HEK293 (cell line): Measurements from ENCODE around the gene FCHSD1.

Source experiments
- REPIN1 ChIP-seq: fragments of 450-650 bp; formaldehyde crosslinking; IDR thresholded peaks from 2 replicates; pipeline ENCODE4 v1.5.1; 2017; ENCODE audit warnings: missing biosample characterization, missing genetic modification characterization, low read depth
- TCF7L2 ChIP-seq: IDR thresholded peaks from 2 replicates; pipeline ENCODE4 v1.6.1; 2011; ENCODE audit warnings: low read depth, mild to moderate bottlenecking, inconsistent platforms, low read length, moderate library complexity, borderline replicate concordance
- YY1 ChIP-seq: fragments of 450-650 bp; formaldehyde crosslinking; IDR thresholded peaks from 2 replicates; pipeline ENCODE4 v1.5.1; 2018; ENCODE audit warnings: missing biosample characterization, missing genetic modification characterization
- YY2 ChIP-seq: fragments of 450-650 bp; formaldehyde crosslinking; IDR thresholded peaks from 2 replicates; pipeline ENCODE4 v1.5.1; 2016; ENCODE audit warnings: missing biosample characterization, missing genetic modification characterization
- ZBTB48 ChIP-seq: fragments of 450-650 bp; formaldehyde crosslinking; IDR thresholded peaks from 2 replicates; pipeline ENCODE4 v1.5.1; 2016; ENCODE audit warnings: missing biosample characterization, missing genetic modification characterization
- ZNF239 ChIP-seq: fragments of 450-650 bp; formaldehyde crosslinking; IDR thresholded peaks from 2 replicates; pipeline ENCODE4 v1.5.1; 2016; ENCODE audit warnings: missing biosample characterization, missing genetic modification characterization
- ZNF24 ChIP-seq: fragments of 450-650 bp; formaldehyde crosslinking; IDR thresholded peaks from 2 replicates; pipeline ENCODE4 v1.5.1; 2016; ENCODE audit warnings: missing biosample characterization, missing genetic modification characterization
- ZNF558 ChIP-seq: fragments of 450-650 bp; formaldehyde crosslinking; IDR thresholded peaks from 2 replicates; pipeline ENCODE4 v1.5.1; 2016; ENCODE audit warnings: missing biosample characterization, missing genetic modification characterization
- ZNF561 ChIP-seq: fragments of 450-650 bp; IDR thresholded peaks from 2 replicates; pipeline ENCODE4 v1.5.1; 2018; ENCODE audit warnings: missing biosample characterization, missing genetic modification characterization, borderline replicate concordance
- TF ChIP-seq, protein P1 (sequence below): fragments of 450-650 bp; formaldehyde crosslinking; IDR thresholded peaks from 2 replicates; pipeline ENCODE4 v1.5.1; 2016; ENCODE audit warnings: missing biosample characterization, missing genetic modification characterization
- TF ChIP-seq, protein P2 (sequence below): fragments of 450-650 bp; formaldehyde crosslinking; IDR thresholded peaks from 2 replicates; pipeline ENCODE4 v1.5.1; 2017; ENCODE audit warnings: missing biosample characterization, missing genetic modification characterization
- TF ChIP-seq, protein P3 (sequence below): fragments of 450-650 bp; formaldehyde crosslinking; IDR thresholded peaks from 2 replicates; pipeline ENCODE4 v1.5.1; 2016; ENCODE audit warnings: missing biosample characterization, missing genetic modification characterization
- TF ChIP-seq, protein P4 (sequence below): fragments of 450-650 bp; formaldehyde crosslinking; IDR thresholded peaks from 2 replicates; pipeline ENCODE4 v1.5.1; 2016; ENCODE audit warnings: missing biosample characterization, missing genetic modification characterization, low read depth

DNA sequence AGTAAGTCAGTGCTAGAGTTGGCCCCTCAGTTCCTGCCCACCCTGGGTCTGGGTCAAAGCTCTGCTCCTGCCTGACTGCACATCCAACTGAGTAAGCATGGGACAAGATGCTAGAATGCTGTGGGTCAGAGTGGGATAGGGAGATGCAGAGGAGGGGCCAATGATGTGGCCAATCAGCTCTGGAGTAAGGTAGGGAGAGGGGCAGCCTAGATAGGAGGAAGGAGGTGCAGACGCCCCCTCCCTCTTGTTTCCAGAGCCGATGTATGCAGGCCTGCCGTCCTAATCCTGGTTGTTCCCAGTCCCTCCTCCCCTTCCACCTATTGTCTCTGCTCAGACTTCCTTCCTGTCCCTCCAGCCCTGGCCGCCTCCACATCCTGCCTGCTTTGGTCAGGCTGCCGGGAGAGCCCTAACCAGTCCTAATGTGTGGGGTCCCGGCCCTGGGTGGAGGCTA is 29.6 kb upstream of the FCHSD1 start:
- TF ChIP-seq REPIN1 (tag by site-specific recombination) = no peak
- TF ChIP-seq, protein P1, sequence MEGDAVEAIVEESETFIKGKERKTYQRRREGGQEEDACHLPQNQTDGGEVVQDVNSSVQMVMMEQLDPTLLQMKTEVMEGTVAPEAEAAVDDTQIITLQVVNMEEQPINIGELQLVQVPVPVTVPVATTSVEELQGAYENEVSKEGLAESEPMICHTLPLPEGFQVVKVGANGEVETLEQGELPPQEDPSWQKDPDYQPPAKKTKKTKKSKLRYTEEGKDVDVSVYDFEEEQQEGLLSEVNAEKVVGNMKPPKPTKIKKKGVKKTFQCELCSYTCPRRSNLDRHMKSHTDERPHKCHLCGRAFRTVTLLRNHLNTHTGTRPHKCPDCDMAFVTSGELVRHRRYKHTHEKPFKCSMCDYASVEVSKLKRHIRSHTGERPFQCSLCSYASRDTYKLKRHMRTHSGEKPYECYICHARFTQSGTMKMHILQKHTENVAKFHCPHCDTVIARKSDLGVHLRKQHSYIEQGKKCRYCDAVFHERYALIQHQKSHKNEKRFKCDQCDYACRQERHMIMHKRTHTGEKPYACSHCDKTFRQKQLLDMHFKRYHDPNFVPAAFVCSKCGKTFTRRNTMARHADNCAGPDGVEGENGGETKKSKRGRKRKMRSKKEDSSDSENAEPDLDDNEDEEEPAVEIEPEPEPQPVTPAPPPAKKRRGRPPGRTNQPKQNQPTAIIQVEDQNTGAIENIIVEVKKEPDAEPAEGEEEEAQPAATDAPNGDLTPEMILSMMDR (tag by site-specific recombination) = no peak
- TF ChIP-seq, protein P2, sequence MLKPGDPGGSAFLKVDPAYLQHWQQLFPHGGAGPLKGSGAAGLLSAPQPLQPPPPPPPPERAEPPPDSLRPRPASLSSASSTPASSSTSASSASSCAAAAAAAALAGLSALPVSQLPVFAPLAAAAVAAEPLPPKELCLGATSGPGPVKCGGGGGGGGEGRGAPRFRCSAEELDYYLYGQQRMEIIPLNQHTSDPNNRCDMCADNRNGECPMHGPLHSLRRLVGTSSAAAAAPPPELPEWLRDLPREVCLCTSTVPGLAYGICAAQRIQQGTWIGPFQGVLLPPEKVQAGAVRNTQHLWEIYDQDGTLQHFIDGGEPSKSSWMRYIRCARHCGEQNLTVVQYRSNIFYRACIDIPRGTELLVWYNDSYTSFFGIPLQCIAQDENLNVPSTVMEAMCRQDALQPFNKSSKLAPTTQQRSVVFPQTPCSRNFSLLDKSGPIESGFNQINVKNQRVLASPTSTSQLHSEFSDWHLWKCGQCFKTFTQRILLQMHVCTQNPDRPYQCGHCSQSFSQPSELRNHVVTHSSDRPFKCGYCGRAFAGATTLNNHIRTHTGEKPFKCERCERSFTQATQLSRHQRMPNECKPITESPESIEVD = no peak
- TF ChIP-seq TCF7L2 = no peak
- no peak for TF ChIP-seq ZNF239 (tag by site-specific recombination)
- no peak for TF ChIP-seq YY2 (tag by site-specific recombination)
- TF ChIP-seq, protein P3, sequence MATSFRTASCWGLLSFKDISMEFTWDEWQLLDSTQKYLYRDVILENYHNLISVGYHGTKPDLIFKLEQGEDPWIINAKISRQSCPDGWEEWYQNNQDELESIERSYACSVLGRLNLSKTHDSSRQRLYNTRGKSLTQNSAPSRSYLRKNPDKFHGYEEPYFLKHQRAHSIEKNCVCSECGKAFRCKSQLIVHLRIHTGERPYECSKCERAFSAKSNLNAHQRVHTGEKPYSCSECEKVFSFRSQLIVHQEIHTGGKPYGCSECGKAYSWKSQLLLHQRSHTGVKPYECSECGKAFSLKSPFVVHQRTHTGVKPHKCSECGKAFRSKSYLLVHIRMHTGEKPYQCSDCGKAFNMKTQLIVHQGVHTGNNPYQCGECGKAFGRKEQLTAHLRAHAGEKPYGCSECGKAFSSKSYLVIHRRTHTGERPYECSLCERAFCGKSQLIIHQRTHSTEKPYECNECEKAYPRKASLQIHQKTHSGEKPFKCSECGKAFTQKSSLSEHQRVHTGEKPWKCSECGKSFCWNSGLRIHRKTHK (tag by site-specific recombination) = no peak
- TF ChIP-seq ZBTB48 (tag by site-specific recombination) = no peak
- no peak for TF ChIP-seq ZNF558 (tag by site-specific recombination)
- no peak for TF ChIP-seq YY1
- TF ChIP-seq, protein P4, sequence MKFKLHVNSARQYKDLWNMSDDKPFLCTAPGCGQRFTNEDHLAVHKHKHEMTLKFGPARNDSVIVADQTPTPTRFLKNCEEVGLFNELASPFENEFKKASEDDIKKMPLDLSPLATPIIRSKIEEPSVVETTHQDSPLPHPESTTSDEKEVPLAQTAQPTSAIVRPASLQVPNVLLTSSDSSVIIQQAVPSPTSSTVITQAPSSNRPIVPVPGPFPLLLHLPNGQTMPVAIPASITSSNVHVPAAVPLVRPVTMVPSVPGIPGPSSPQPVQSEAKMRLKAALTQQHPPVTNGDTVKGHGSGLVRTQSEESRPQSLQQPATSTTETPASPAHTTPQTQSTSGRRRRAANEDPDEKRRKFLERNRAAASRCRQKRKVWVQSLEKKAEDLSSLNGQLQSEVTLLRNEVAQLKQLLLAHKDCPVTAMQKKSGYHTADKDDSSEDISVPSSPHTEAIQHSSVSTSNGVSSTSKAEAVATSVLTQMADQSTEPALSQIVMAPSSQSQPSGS (tag by site-specific recombination) = no peak
- TF ChIP-seq ZNF561 = no peak
- no peak for TF ChIP-seq ZNF24
